Endothelial cell of umbilical vein (primary cell): ENCODE measurements around the gene PSD4. TPM values are rescaled to one million over a fixed set of nuclear protein-coding genes. Genes with fewer than 3 reads are reported as not detected.

ENCODE experiments used
- BruUV-seq: library from RNA; stranded (reverse); fragments of 400-500 nt; replicated peaks from 2 replicates; lab custom pipeline; 2021; lab: Mats Ljungman, UMichigan
- CTCF ChIA-PET: fragments of 300-600, 350-600 bp; sonication (Branson Sonifier 250); formaldehyde crosslinking; loops from one replicate; lab custom pipeline; 2021; ENCODE audit warnings: antibody characterized with exemption, inconsistent platforms; lab: Charles Lee
- POLR2A ChIA-PET: fragments of 300-600, 350-600 bp; sonication (Branson Sonifier 250); formaldehyde crosslinking; loops from one replicate; lab custom pipeline; 2021; ENCODE audit warnings: antibody characterized with exemption, inconsistent platforms; lab: Charles Lee
- DNase-seq: peaks from one replicate; pipeline ENCODE4 v3.0.0-alpha.2; 2011; ENCODE audit warnings: low read depth, low spot score
- FAIRE-seq: peaks from 2 replicates; lab custom pipeline; 2011; peaks lifted over from hg19 to GRCh38; lab: Jason Lieb, UNC
- H2AFZ ChIP-seq: 2 replicates; pipeline ENCODE4 v1.6.0; 2012; ENCODE audit warnings: low read depth, low read length, control low read depth, inconsistent platforms
- H3K27ac ChIP-seq: 2 replicates; pipeline ENCODE4 v1.5.1; 2011; ENCODE audit warnings: low read depth, mild to moderate bottlenecking, control low read depth, low read length, moderate library complexity; ENCODE audit not compliant: insufficient read depth
- H3K27me3 ChIP-seq, 2 experiments: 2 replicates each; pipeline versions ENCODE4 v1.6.0 to v1.6.1; 2011; ENCODE audit warnings: low read length in 2 of 2, mixed read lengths in 1 of 2; ENCODE audit not compliant: control insufficient read depth in 2 of 2, insufficient read depth in 2 of 2
- H3K36me3 ChIP-seq, 2 experiments: 2 replicates in 1 of 2; 3 replicates in 1 of 2; pipeline ENCODE4 v1.5.1; 2011; ENCODE audit warnings: low read length in 2 of 2, mild to moderate bottlenecking in 1 of 2, moderate library complexity in 1 of 2; ENCODE audit not compliant: control insufficient read depth in 2 of 2, insufficient read depth in 2 of 2; ENCODE audit errors: extremely low read depth in 1 of 2
- H3K4me1 ChIP-seq: 3 replicates; pipeline ENCODE4 v1.5.1; 2011; ENCODE audit warnings: mild to moderate bottlenecking, low read length; ENCODE audit not compliant: control insufficient read depth, insufficient read depth; ENCODE audit errors: extremely low read depth
- H3K4me2 ChIP-seq: 2 replicates; pipeline ENCODE4 v1.6.1; 2011; ENCODE audit warnings: low read length, control low read depth, mixed read lengths; ENCODE audit not compliant: insufficient read depth
- H3K4me3 ChIP-seq, 3 experiments: fragments of 200-600 bp in 1 of 3; sonication (generic), shearing (Covaris generic) in 1 of 3; replicated peaks in 1 of 3; 2 replicates each; pipeline ENCODE4 v1.5.1; 2011 to 2016; ENCODE audit warnings: control low read depth in 3 of 3, low read length in 3 of 3, mild to moderate bottlenecking in 2 of 3, inconsistent platforms in 1 of 3, low read depth in 1 of 3, moderate library complexity in 1 of 3; ENCODE audit not compliant: insufficient read depth in 1 of 3
- H3K79me2 ChIP-seq: 2 replicates; pipeline ENCODE4 v1.6.0; 2012; ENCODE audit warnings: low read length, inconsistent platforms; ENCODE audit not compliant: control insufficient read depth, insufficient read depth
- H3K9ac ChIP-seq: replicated peaks from 2 replicates; pipeline ENCODE3; 2011; ENCODE audit warnings: low read length, control low read depth; ENCODE audit not compliant: insufficient read depth; ENCODE audit errors: extremely low read depth
- H3K9me1 ChIP-seq: replicated peaks from 3 replicates; pipeline ENCODE4 v1.6.0; 2011; ENCODE audit warnings: mild to moderate bottlenecking, low read length; ENCODE audit not compliant: control insufficient read depth, insufficient read depth; ENCODE audit errors: extremely low read depth
- H3K9me3 ChIP-seq: replicated peaks from 2 replicates; pipeline ENCODE4 v1.5.1; 2012; ENCODE audit warnings: low read length, inconsistent platforms; ENCODE audit not compliant: control insufficient read depth, insufficient read depth
- H4K20me1 ChIP-seq: replicated peaks from 2 replicates; pipeline ENCODE3; 2011; ENCODE audit warnings: mild to moderate bottlenecking, low read length; ENCODE audit not compliant: control insufficient read depth, insufficient read depth; ENCODE audit errors: extremely low read depth
- CTCF ChIP-seq, 2 donors: IDR thresholded peaks; 1 replicate in 1 of 2; 2 replicates in 1 of 2; pipeline ENCODE4 v1.5.1; 2011; ENCODE audit warnings: low read length in 2 of 2, mild to moderate bottlenecking in 2 of 2, moderate library complexity in 2 of 2, control low read depth in 1 of 2, inconsistent platforms in 1 of 2, low read depth in 1 of 2; ENCODE audit not compliant: insufficient read depth in 1 of 2; ENCODE audit errors: extremely low read depth in 1 of 2
- EZH2 ChIP-seq: IDR thresholded peaks from 2 replicates; pipeline ENCODE4 v1.6.1; 2012; ENCODE audit warnings: borderline replicate concordance, low read depth, mild to moderate bottlenecking, moderate library complexity, low read length, inconsistent platforms; ENCODE audit not compliant: severe bottlenecking
- FOS ChIP-seq: IDR thresholded peaks from 2 replicates; pipeline ENCODE4 v1.6.1; 2011; ENCODE audit warnings: mild to moderate bottlenecking, low read length, moderate library complexity, borderline replicate concordance; ENCODE audit not compliant: insufficient read depth
- GATA2 ChIP-seq: IDR thresholded peaks from 2 replicates; pipeline ENCODE4 v1.7.0; 2011; ENCODE audit warnings: low read depth, mild to moderate bottlenecking, moderate library complexity, mixed read lengths, low read length; ENCODE audit not compliant: insufficient read length, insufficient read depth
- JUN ChIP-seq: IDR thresholded peaks from 2 replicates; pipeline ENCODE4 v1.6.1; 2011; ENCODE audit warnings: borderline replicate concordance, low read depth; ENCODE audit not compliant: insufficient read length, insufficient read depth
- MAX ChIP-seq: IDR thresholded peaks from 2 replicates; pipeline ENCODE4 v1.6.1; 2011; ENCODE audit not compliant: insufficient read depth, insufficient read length
- MYC ChIP-seq: IDR thresholded peaks from one replicate; pipeline ENCODE4 v1.6.1; 2011; ENCODE audit warnings: mild to moderate bottlenecking, low read depth, low read length
- POLR2A ChIP-seq: IDR thresholded peaks from 2 replicates; pipeline ENCODE4 v1.6.1; 2012; ENCODE audit warnings: low read depth, mild to moderate bottlenecking, control low read depth, low read length
- POLR2AphosphoS5 ChIP-seq: IDR thresholded peaks from 2 replicates; pipeline ENCODE4 v1.6.1; 2012; ENCODE audit warnings: low read depth, mild to moderate bottlenecking, control low read depth, low read length, moderate library complexity; ENCODE audit not compliant: insufficient read depth
- dilution Hi-C: fragments of 300-500 bp; cut with MboI; formaldehyde crosslinking; loops from one replicate; pipeline ENCODE4 v1.15.0; 2019; ENCODE audit warnings: low sequenced_read_pairs; ENCODE audit not compliant: extremely low pct_ligation_motif_present
- intact Hi-C: fragments of 100-400 bp; cut with micrococcal nuclease; formaldehyde crosslinking; loops from one replicate; pipeline ENCODE4 v1.10.0; 2022
- polyA plus RNA-seq, 4 experiments: library from polyadenylated mRNA; depleted of rRNA in 3 of 4; stranded (reverse) in 3 of 4; unstranded in 1 of 4; fragments of >200 nt; gene quantifications; 2 replicates each; pipeline versions ENCODE4 v1.2.1 to v1.2.3, GENCODE V29; 2011 to 2012; ENCODE audit warnings: missing spikeins in 1 of 4
- total RNA-seq: library from RNA; stranded (reverse); gene quantifications from 2 replicates; pipeline ENCODE4 v1.2.3, GENCODE V29; 2021

PSD4 gene
- total and polyA plus RNA-seq, 2 donors (not counting 3 experiments of a cell fraction or from before 2014, with no cell fraction given), result 0.01 to 0.24 TPM

GRCh38 chr2:113231064-113231463, 57.3 kb downstream of the PSD4 start:
- no TSS peak for BruUV-seq
- Histone ChIP-seq H3K36me3 (no peaks in the 10 kb centered on the region), H3K9me3 (no peaks in the 10 kb centered on the region), H3K4me2 (no peak overlapping the region), H2AFZ (no peak overlapping the region), H3K4me3 (no peak overlapping the region), H3K79me2 (no peaks in the 10 kb centered on the region), H3K27ac (no peak overlapping the region), H3K9me1 (no peaks in the 10 kb centered on the region), H3K4me1 (no peaks in the 10 kb centered on the region), H3K9ac (no peak overlapping the region), H3K27me3 (no peaks in the 10 kb centered on the region), H4K20me1 (no peaks in the 10 kb centered on the region)
- CTCF ChIA-PET, result interaction anchor here (0.7 to 2.1 kb wide), 4 partner anchors 14 to 159 kb away, joined by 3 to 8 read pairs (median 5); no protein-coding TSS in a partner anchor
- TF ChIP-seq GATA2, result no peak
- TF ChIP-seq POLR2AphosphoS5, result no peak
- TF ChIP-seq MAX, result no peak
- no peak for TF ChIP-seq POLR2A
- intact Hi-C loops (no loop called here), dilution Hi-C loops (no loop called here)
- FAIRE-seq (no peak), DNase-seq (no peak)
- POLR2A ChIA-PET, result no interaction called here

GRCh38 chr2:113232123-113232522, 58.4 kb downstream of the PSD4 start:
- no TSS peak for BruUV-seq
- TF ChIP-seq MYC (no peak), FOS (no peak), GATA2 (no peak), CTCF (IDR thresholded peaks at IDR 0.05; ENCODE audit: extremely low read depth in 1 of 2, insufficient read depth in 1 of 2, low read depth in 1 of 2, low read length in 2 of 2) (no peak), POLR2A (no peak), POLR2AphosphoS5 (no peak), EZH2 (no peak), MAX (no peak), JUN (no peak)
- Histone ChIP-seq H3K27ac (no peak overlapping the region), H2AFZ (no peak overlapping the region), H3K4me2 (no peak overlapping the region), H4K20me1 (no peaks in the 10 kb centered on the region), H3K79me2 (no peaks in the 10 kb centered on the region), H3K9me3 (no peaks in the 10 kb centered on the region), H3K4me3 (no peak overlapping the region), H3K4me1 (no peaks in the 10 kb centered on the region), H3K9me1 (no peaks in the 10 kb centered on the region), H3K9ac (no peak overlapping the region), H3K27me3 (no peaks in the 10 kb centered on the region), H3K36me3 (no peaks in the 10 kb centered on the region)
- dilution Hi-C loops, result no loop called here
- ChIA-PET CTCF (interaction anchor here (1.9 to 2.1 kb wide), 2 partner anchors 15 to 28 kb away, joined by 7 to 8 read pairs; no protein-coding TSS in a partner anchor), POLR2A (no interaction called here)
- FAIRE-seq, result no peak
- intact Hi-C loops, result no loop called here
- no peak for DNase-seq
